Gastrocnemius medialis (tissue), 4 donors: ENCODE data around the gene GNG4. TPM values are rescaled to one million over a fixed set of nuclear protein-coding genes. Genes with fewer than 3 reads are reported as not detected.

Experiments used
- ATAC-seq, 2 donors: fragments of 150-250 bp; one replicate each; pipeline ENCODE4 v1.9.1; 2016
- DNase-seq, 2 donors: peaks; one replicate each; pipeline ENCODE4 v3.0.0-alpha.2; 2019
- H3K27ac ChIP-seq, 4 donors: fragments of 200-600 bp; sonication (generic); 1 replicate in 1 of 4; 2 replicates in 3 of 4; pipeline ENCODE4 v1.5.1; 2016 to 2018; ENCODE audit warnings: mild to moderate bottlenecking in 2 of 4, moderate library complexity in 1 of 4
- H3K27me3 ChIP-seq, 3 donors: fragments of 200-600 bp; sonication (generic) in 2 of 3; 1 replicate in 1 of 3; 2 replicates in 2 of 3; pipeline versions ENCODE4 v1.5.1 to v1.6.0; 2016 to 2019; ENCODE audit warnings: mild to moderate bottlenecking in 1 of 3, moderate library complexity in 1 of 3
- H3K36me3 ChIP-seq, 2 donors: fragments of 200-600 bp; sonication (generic) in 1 of 2; one replicate each; pipeline ENCODE4 v1.5.1; 2017 to 2018
- H3K4me1 ChIP-seq, 2 donors: fragments of 200-600 bp; sonication (generic) in 1 of 2; one replicate each; pipeline ENCODE4 v1.5.1; 2016 to 2017; ENCODE audit warnings: mild to moderate bottlenecking in 2 of 2
- H3K4me3 ChIP-seq, 4 donors: fragments of 200-600 bp; sonication (generic) in 3 of 4; 1 replicate in 1 of 4; 2 replicates in 3 of 4; pipeline ENCODE4 v1.5.1; 2016 to 2019; ENCODE audit warnings: mild to moderate bottlenecking in 2 of 4
- H3K9me3 ChIP-seq, 3 donors: fragments of 200-600 bp; sonication (generic) in 2 of 3; 1 replicate in 1 of 3; 2 replicates in 2 of 3; pipeline ENCODE4 v1.5.1; 2016 to 2019
- POLR2A ChIP-seq, 2 donors: fragments of 450-650 bp; IDR thresholded peaks; one replicate each; pipeline ENCODE4 v1.6.1; 2017; ENCODE audit warnings: antibody characterized with exemption in 2 of 2, mild to moderate bottlenecking in 2 of 2, moderate library complexity in 2 of 2
- in situ Hi-C, 4 donors: fragments of 200-750 bp; cut with MboI; loops; one replicate each; pipeline versions ENCODE4 v1.15.0 to v1.8.0; 2017; ENCODE audit warnings: low sequenced_read_pairs in 4 of 4
- intact Hi-C: fragments of 100-400 bp; cut with DNase I; formaldehyde crosslinking; loops from one replicate; pipeline ENCODE4 v1.15.1; 2023; ENCODE audit warnings: low total_unique reads
- total RNA-seq, 4 donors: library from RNA; depleted of rRNA; stranded (reverse); fragments of >200 nt; gene quantifications; one replicate each; pipeline versions ENCODE4 v1.1.0 to v1.2.3, GENCODE V29; 2016
- TF ChIP-seq, protein P1 (sequence below), 5 experiments: fragments of 450-650 bp in 3 of 5; fragments of 200-600 bp in 2 of 5; sonication (generic) in 2 of 5; IDR thresholded peaks in 4 of 5; conservative IDR thresholded peaks in 1 of 5; 1 replicate in 4 of 5; 2 replicates in 1 of 5; pipeline ENCODE4 v1.5.1; 2016 to 2019; ENCODE audit warnings: antibody characterized with exemption in 5 of 5, mild to moderate bottlenecking in 3 of 5, moderate library complexity in 3 of 5

The GNG4 gene
- total RNA-seq, result not detected

DNA sequence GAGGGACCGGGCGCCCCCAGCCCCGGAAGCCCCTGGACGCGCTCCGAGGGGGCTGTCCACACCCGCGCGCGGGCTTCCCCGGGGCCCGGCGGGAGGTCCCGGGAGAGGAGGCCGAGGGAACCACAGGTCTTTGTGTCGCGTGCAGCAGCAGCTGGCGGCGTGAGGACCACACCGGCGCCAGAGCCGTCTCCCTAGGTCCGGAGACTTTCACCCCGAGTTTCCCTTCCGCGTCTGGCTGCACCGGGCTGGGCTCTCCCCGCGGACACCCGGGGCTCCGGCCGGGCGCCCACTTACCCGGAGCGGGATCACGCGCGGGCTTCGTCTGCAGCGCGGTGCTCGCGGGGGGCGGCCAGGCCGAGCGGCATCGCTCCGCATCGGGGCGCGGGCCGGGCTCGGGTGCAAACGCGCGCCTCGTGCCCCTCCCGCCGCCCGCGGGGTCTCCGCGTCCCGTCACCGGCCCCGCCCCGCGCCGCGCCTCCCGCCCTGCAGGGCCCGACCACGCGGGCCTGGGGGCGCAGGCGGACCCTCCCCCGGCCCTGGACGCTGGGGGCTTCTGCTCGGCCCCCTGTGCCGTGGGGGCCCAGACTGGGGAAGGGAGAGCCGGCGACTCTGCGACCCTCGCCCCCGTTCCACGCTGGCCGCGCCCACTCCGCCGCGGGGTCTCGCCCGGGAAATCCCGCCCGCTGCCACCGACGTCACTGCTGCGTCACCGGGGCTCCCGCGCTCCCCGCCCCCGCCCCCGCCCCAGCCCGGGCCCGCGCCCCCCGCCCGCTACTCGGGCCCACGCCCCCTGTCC is at the start of gene GNG4:
TSS of gene GNG4 (minus strand) at position 417 of the 796 bp plus-strand sequence. CDS start 65,946 bp downstream, outside the sequence.
- peaks cover 8 to 11% of the 10 kb centered on the region in 2 donors for H3K4me1 ChIP-seq
- H3K27me3 ChIP-seq, result peaks cover 54 to 80% (median 62%) of the 10 kb centered on the region in 3 donors
- no peak for DNase-seq
- intact Hi-C loops, result no loop called here
- in situ Hi-C loops, result no loop called here
- no peak for ATAC-seq
- H3K4me3 ChIP-seq, result peak within 1 kb of the TSS; percentile 40 to 50 (median 45)
- H3K9me3 ChIP-seq, result no peaks in the 10 kb centered on the region
- TF ChIP-seq, protein P1, sequence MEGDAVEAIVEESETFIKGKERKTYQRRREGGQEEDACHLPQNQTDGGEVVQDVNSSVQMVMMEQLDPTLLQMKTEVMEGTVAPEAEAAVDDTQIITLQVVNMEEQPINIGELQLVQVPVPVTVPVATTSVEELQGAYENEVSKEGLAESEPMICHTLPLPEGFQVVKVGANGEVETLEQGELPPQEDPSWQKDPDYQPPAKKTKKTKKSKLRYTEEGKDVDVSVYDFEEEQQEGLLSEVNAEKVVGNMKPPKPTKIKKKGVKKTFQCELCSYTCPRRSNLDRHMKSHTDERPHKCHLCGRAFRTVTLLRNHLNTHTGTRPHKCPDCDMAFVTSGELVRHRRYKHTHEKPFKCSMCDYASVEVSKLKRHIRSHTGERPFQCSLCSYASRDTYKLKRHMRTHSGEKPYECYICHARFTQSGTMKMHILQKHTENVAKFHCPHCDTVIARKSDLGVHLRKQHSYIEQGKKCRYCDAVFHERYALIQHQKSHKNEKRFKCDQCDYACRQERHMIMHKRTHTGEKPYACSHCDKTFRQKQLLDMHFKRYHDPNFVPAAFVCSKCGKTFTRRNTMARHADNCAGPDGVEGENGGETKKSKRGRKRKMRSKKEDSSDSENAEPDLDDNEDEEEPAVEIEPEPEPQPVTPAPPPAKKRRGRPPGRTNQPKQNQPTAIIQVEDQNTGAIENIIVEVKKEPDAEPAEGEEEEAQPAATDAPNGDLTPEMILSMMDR (IDR thresholded peaks at IDR 0.05 in 4 of 5, conservative IDR thresholded peaks at IDR 0.05 in 1 of 5), result no peak
- TF ChIP-seq POLR2A (IDR thresholded peaks at IDR 0.05), result no peak
- H3K36me3 ChIP-seq, result no peaks in the 10 kb centered on the region
- no peak within 1 kb of the TSS for H3K27ac ChIP-seq

DNA sequence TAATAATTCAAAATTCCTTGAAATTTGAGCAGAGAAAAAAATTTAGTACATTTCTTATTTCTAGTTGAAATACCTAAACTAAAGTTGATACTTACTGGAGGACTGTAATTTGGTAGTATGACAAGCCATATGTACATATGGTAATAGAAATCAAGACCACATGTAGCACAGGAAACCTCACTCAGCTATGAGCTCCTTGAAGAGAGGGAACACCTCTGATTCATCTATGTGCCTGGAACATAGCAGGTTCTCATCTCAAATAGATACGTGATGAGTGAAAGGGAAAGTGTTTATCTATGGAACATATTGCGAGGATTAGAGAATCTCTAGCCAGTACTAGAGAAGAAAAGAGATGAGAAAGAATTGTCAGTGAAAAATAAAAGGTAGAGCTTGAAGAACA is 47.9 kb upstream of the GNG4 start:
- H3K36me3 ChIP-seq, result peaks cover 0 to 65% of the 10 kb centered on the region in 2 donors
- intact Hi-C loops (no loop called here), in situ Hi-C loops (no loop called here)
- DNase-seq (no peak), ATAC-seq (no peak)
- H3K4me3 ChIP-seq, result no peak overlapping the region
- no peaks in the 10 kb centered on the region for H3K27me3 ChIP-seq
- TF ChIP-seq, protein P1 (IDR thresholded peaks at IDR 0.05 in 4 of 5, conservative IDR thresholded peaks at IDR 0.05 in 1 of 5), result no peak
- TF ChIP-seq POLR2A (IDR thresholded peaks at IDR 0.05), result no peak
- H3K27ac ChIP-seq, result no peak overlapping the region
- H3K4me1 ChIP-seq, result no peaks in the 10 kb centered on the region
- H3K9me3 ChIP-seq, result no peaks in the 10 kb centered on the region

DNA sequence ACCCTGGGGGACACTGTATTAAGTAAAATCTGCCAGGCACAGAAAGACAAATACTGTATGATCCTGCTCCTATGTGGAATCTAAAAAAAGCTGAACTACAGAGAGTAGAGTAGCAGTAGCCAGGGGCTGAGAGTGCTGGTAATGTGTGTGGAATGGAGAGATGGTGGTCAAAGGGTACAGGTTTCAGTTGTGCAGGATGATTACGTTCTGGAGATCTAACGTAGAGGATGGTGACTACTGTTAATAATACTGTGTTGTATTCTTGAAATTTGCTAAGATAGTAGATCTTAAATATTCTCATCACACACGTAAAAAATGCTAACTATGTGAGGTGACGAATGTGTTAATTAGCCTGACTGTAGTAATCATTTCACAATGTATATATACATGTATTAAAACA is 39.8 kb upstream of the GNG4 start:
- intact Hi-C loops, result no loop called here
- Histone ChIP-seq H3K4me3 (no peak overlapping the region), H3K9me3 (no peaks in the 10 kb centered on the region), H3K4me1 (no peaks in the 10 kb centered on the region), H3K36me3 (peaks cover 0 to 35% of the 10 kb centered on the region in 2 donors), H3K27ac (no peak overlapping the region), H3K27me3 (no peaks in the 10 kb centered on the region)
- no peak for TF ChIP-seq POLR2A (IDR thresholded peaks at IDR 0.05)
- TF ChIP-seq, protein P1 (IDR thresholded peaks at IDR 0.05 in 4 of 5, conservative IDR thresholded peaks at IDR 0.05 in 1 of 5), result no peak
- in situ Hi-C loops, result no loop called here
- ATAC-seq (no peak), DNase-seq (no peak)

DNA sequence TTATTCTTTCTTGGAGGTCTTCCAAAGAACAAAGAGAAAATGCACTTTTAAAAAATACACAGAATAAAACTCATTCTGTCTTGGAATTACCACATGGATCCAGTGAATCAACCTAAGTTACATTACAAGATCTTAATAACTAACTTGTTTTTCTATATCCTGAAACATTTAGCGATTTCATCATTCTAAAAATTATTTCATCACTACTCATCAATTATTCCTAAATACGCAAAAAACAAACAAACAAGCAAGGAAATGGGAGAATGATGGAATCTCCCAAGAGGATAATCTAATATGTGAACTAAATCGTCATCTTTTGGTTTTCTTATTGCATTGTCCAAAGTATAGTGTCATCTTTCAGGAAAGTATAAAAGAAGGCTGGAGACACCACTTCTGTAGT is 38.5 kb upstream of the GNG4 start:
- Histone ChIP-seq H3K27me3 (no peaks in the 10 kb centered on the region), H3K4me3 (no peak overlapping the region), H3K36me3 (peaks cover 0 to 28% of the 10 kb centered on the region in 2 donors), H3K9me3 (no peaks in the 10 kb centered on the region), H3K27ac (no peak overlapping the region), H3K4me1 (no peaks in the 10 kb centered on the region)
- no peak for ATAC-seq
- no peak for TF ChIP-seq POLR2A (IDR thresholded peaks at IDR 0.05)
- TF ChIP-seq, protein P1 (IDR thresholded peaks at IDR 0.05 in 4 of 5, conservative IDR thresholded peaks at IDR 0.05 in 1 of 5), result no peak
- in situ Hi-C loops, result no loop called here
- DNase-seq, result no peak
- intact Hi-C loops, result no loop called here
